OCI-LY7 (cell line): ENCODE results near the gene SYN1. TPM values are rescaled to one million over a fixed set of nuclear protein-coding genes. Genes with fewer than 3 reads are reported as not detected.

Experiments used
- BruUV-seq: library from RNA; stranded (reverse); fragments of 400-500 nt; replicated peaks from 2 replicates; lab custom pipeline; 2021; lab: Mats Ljungman, UMichigan
- CTCF ChIA-PET: fragments of 300-600 bp; sonication (Branson Sonifier 250); formaldehyde crosslinking; loops from one replicate; lab custom pipeline; 2022; ENCODE audit warnings: antibody characterized with exemption; ENCODE audit not compliant: unreplicated experiment; lab: Charles Lee
- POLR2A ChIA-PET: fragments of 300-600 bp; sonication (Branson Sonifier 250); formaldehyde crosslinking; loops from one replicate; lab custom pipeline; 2022; ENCODE audit warnings: antibody characterized with exemption; lab: Charles Lee
- DNase-seq: peaks from one replicate; pipeline ENCODE4 v3.0.0-alpha.2; 2015; ENCODE audit warnings: low spot score
- H2AFZ ChIP-seq: fragments of 200-600 bp; sonication (generic), shearing (Covaris generic); 2 replicates; pipeline ENCODE4 v1.6.1; 2014; ENCODE audit warnings: mild to moderate bottlenecking, antibody characterized with exemption, low read length, moderate library complexity
- H3K27ac ChIP-seq: fragments of 200-600 bp; sonication (generic); 2 replicates; pipeline ENCODE4 v1.5.1; 2014; ENCODE audit warnings: mixed run types, low read depth, mild to moderate bottlenecking, moderate library complexity, low read length, inconsistent platforms; ENCODE audit not compliant: poor library complexity, severe bottlenecking
- H3K36me3 ChIP-seq: fragments of 200-600 bp; sonication (generic); 2 replicates; pipeline ENCODE4 v1.6.1; 2014; ENCODE audit warnings: mild to moderate bottlenecking, antibody characterized with exemption, low read length, moderate library complexity, mixed read lengths; ENCODE audit not compliant: insufficient read depth
- H3K4me1 ChIP-seq: fragments of 200-600 bp; sonication (generic); 2 replicates; pipeline ENCODE4 v1.5.1; 2014; ENCODE audit warnings: mild to moderate bottlenecking, low read length; ENCODE audit not compliant: insufficient read depth, poor library complexity, severe bottlenecking
- H3K4me2 ChIP-seq: fragments of 200-600 bp; sonication (generic); 2 replicates; pipeline ENCODE4 v1.6.1; 2014; ENCODE audit warnings: mild to moderate bottlenecking, low read length
- H3K4me3 ChIP-seq: fragments of 200-600 bp; sonication (generic); 2 replicates; pipeline ENCODE4 v1.5.1; 2014; ENCODE audit warnings: mild to moderate bottlenecking, low read depth, low read length; ENCODE audit not compliant: poor library complexity, severe bottlenecking
- H3K79me2 ChIP-seq: fragments of 200-600 bp; sonication (generic); 2 replicates; pipeline ENCODE4 v1.6.1; 2016; ENCODE audit warnings: low read depth, mild to moderate bottlenecking, low read length, moderate library complexity, mixed read lengths; ENCODE audit not compliant: insufficient read depth
- H3K9me2 ChIP-seq: fragments of 200-600 bp; sonication (generic); 2 replicates; pipeline ENCODE4 v1.6.1; 2016; ENCODE audit warnings: mild to moderate bottlenecking, low read length, mixed read lengths; ENCODE audit not compliant: insufficient read depth
- H3K9me3 ChIP-seq: fragments of 200-600 bp; sonication (generic); 2 replicates; pipeline ENCODE4 v1.6.1; 2014; ENCODE audit warnings: mild to moderate bottlenecking, mixed run types, low read length, mixed read lengths
- H4K20me1 ChIP-seq: fragments of 200-600 bp; sonication (generic); 2 replicates; pipeline ENCODE4 v1.6.1; 2014; ENCODE audit warnings: mild to moderate bottlenecking, antibody characterized with exemption, low read length, moderate library complexity, mixed read lengths; ENCODE audit not compliant: insufficient read depth
- EZH2phosphoT487 ChIP-seq: fragments of 200-600 bp; sonication (generic); IDR thresholded peaks from 2 replicates; pipeline ENCODE4 v1.6.1; 2018; ENCODE audit warnings: low read depth, borderline replicate concordance, mild to moderate bottlenecking, mixed run types, antibody characterized with exemption, low read length, moderate library complexity, mixed read lengths
- intact Hi-C: fragments of 100-400 bp; cut with micrococcal nuclease; formaldehyde crosslinking; loops from one replicate; pipeline ENCODE4 v1.10.0; 2022; ENCODE audit not compliant: unreplicated experiment
- total RNA-seq, 2 experiments: library from RNA; depleted of rRNA in 1 of 2; stranded (reverse); fragments of >200 nt in 1 of 2; shearing (Covaris generic) in 1 of 2; gene quantifications; 2 replicates each; pipeline ENCODE4 v1.2.3, GENCODE V29; 2014 to 2022
- TF ChIP-seq, protein P1 (sequence below): fragments of 200-600 bp; sonication (generic); conservative IDR thresholded peaks from 2 replicates; pipeline ENCODE4 v1.5.1; 2014; ENCODE audit warnings: mild to moderate bottlenecking, antibody characterized with exemption, low read length, moderate library complexity, mixed read lengths

SYN1 gene
- total RNA-seq, 2 experiments from 2014 or later, result not detected

DNA sequence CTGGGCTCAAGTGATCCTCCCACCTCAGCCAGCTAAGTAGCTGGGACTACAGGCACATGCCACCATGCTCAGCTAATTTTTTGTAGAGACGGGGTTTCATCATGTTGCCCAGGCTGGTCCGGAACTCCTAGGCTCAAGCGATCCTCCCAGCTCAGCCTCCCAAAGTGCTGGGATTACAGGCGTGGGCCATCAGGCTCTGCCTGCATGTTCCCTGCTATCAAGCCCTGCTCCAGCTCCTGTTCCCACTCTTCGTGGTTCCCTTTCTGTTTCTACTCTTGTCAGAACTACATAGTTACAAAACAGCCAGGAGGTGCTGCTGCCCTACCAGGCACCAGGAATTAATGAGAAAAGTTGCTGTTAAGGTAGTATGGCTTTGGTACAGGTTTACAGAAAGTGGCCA, 28.7 kb downstream of the SYN1 start:
- H4K20me1 ChIP-seq, result no peaks in the 10 kb centered on the region
- no peak overlapping the region for H3K27ac ChIP-seq
- H3K9me3 ChIP-seq, result no peaks in the 10 kb centered on the region
- POLR2A ChIA-PET, result no interaction called here
- H3K9me2 ChIP-seq, result no peaks in the 10 kb centered on the region
- DNase-seq, result no peak
- no peaks in the 10 kb centered on the region for H3K36me3 ChIP-seq
- no peak overlapping the region for H3K4me2 ChIP-seq
- no peaks in the 10 kb centered on the region for H3K4me1 ChIP-seq
- H3K79me2 ChIP-seq, result no peaks in the 10 kb centered on the region
- intact Hi-C loops, result no loop called here
- no peak overlapping the region for H2AFZ ChIP-seq
- CTCF ChIA-PET, result no interaction called here
- no TSS peak for BruUV-seq
- no peak overlapping the region for H3K4me3 ChIP-seq
- no peak for TF ChIP-seq EZH2phosphoT487
- TF ChIP-seq, protein P1, sequence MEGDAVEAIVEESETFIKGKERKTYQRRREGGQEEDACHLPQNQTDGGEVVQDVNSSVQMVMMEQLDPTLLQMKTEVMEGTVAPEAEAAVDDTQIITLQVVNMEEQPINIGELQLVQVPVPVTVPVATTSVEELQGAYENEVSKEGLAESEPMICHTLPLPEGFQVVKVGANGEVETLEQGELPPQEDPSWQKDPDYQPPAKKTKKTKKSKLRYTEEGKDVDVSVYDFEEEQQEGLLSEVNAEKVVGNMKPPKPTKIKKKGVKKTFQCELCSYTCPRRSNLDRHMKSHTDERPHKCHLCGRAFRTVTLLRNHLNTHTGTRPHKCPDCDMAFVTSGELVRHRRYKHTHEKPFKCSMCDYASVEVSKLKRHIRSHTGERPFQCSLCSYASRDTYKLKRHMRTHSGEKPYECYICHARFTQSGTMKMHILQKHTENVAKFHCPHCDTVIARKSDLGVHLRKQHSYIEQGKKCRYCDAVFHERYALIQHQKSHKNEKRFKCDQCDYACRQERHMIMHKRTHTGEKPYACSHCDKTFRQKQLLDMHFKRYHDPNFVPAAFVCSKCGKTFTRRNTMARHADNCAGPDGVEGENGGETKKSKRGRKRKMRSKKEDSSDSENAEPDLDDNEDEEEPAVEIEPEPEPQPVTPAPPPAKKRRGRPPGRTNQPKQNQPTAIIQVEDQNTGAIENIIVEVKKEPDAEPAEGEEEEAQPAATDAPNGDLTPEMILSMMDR, result no peak

DNA sequence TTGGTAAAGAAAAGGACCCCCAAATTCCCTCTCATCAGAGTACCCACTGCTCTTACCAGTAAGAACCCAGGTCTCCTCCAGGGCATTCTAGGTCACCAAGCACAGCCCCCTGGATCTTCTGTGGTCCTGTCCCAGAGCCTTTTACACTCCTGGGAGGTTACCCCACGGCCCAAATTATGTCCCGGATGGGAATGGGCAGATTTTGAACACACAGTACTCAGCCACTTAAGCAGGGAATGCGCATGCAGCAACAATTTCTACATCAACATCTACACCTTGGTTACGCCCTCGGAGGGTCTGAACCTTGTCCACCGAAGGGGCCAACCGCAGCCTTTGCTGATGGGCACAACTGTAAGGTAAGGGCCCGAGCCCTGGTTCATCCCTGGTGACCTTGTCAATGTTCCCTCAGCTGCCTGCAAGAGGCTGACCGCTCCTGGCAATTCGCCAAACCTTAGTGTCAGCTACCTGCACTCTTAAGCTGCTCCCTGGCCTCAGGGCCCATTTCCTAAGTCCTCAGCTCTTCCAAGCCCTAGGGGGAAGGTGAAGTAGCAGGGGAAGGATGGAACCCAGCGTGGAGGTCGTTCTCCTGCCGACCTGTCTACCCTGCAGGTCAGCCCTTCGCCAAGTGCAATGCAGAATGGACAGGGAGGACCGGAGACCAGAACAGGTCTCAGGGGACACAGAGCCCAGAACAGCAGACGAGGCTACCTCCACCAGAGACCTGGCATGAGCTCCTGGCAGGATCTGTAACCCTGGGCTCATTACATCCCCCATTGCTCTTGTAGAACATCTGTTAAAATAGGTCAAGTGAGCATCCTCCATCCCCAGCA, 31.5 kb downstream of the SYN1 start:
- Histone ChIP-seq H3K27ac (no peak overlapping the region), H3K9me2 (no peaks in the 10 kb centered on the region), H3K36me3 (no peaks in the 10 kb centered on the region), H3K4me1 (no peaks in the 10 kb centered on the region), H3K4me3 (no peak overlapping the region), H2AFZ (no peak overlapping the region), H3K9me3 (no peaks in the 10 kb centered on the region), H3K79me2 (no peaks in the 10 kb centered on the region), H4K20me1 (no peaks in the 10 kb centered on the region), H3K4me2 (no peak overlapping the region)
- no peak for TF ChIP-seq EZH2phosphoT487
- TF ChIP-seq, protein P1, result no peak
- DNase-seq, result no peak
- CTCF ChIA-PET, result no interaction called here
- POLR2A ChIA-PET, result no interaction called here
- intact Hi-C loops, result no loop called here
- no TSS peak for BruUV-seq
